Tibial nerve (tissue), 4 donors: ENCODE results near the gene IL1RAP. TPM values are rescaled to one million over a fixed set of nuclear protein-coding genes. Genes with fewer than 3 reads are reported as not detected.

Experiments
- DNase-seq, 2 donors: peaks; one replicate each; pipeline ENCODE4 v3.0.0-alpha.2; 2019; ENCODE audit warnings: low spot score in 2 of 2
- H3K27ac ChIP-seq, 4 donors: fragments of 200-600 bp; sonication (generic) in 3 of 4; one replicate each; pipeline ENCODE4 v1.5.1; 2017 to 2019; ENCODE audit warnings: mild to moderate bottlenecking in 1 of 4
- H3K27me3 ChIP-seq, 2 donors: fragments of 200-600 bp; sonication (generic) in 1 of 2; one replicate each; pipeline versions ENCODE4 v1.5.1 to v1.6.0; 2017 to 2019
- H3K36me3 ChIP-seq, 3 donors: fragments of 200-600 bp; sonication (generic); one replicate each; pipeline ENCODE4 v1.5.1; 2018 to 2019
- H3K4me1 ChIP-seq, 4 donors: fragments of 200-600 bp; sonication (generic) in 3 of 4; one replicate each; pipeline ENCODE4 v1.5.1; 2017 to 2019
- H3K4me3 ChIP-seq, 4 donors: fragments of 200-600 bp; sonication (generic) in 3 of 4; one replicate each; pipeline ENCODE4 v1.5.1; 2017 to 2019; ENCODE audit warnings: mild to moderate bottlenecking in 1 of 4, moderate library complexity in 1 of 4
- H3K9me3 ChIP-seq, 4 donors: fragments of 200-600 bp; sonication (generic) in 3 of 4; one replicate each; pipeline ENCODE4 v1.5.1; 2017 to 2019
- CTCF ChIP-seq, 5 experiments: fragments of 200-600 bp in 3 of 5; fragments of 450-650 bp in 2 of 5; sonication (generic) in 3 of 5; IDR thresholded peaks; one replicate each; pipeline ENCODE4 v1.5.1; 2016 to 2019; ENCODE audit warnings: antibody characterized with exemption in 5 of 5, mild to moderate bottlenecking in 3 of 5, moderate library complexity in 2 of 5
- EP300 ChIP-seq, 2 donors: sonication (generic); formaldehyde crosslinking; IDR thresholded peaks; one replicate each; pipeline ENCODE4 v1.6.1; 2017; ENCODE audit warnings: antibody characterized with exemption in 2 of 2, mild to moderate bottlenecking in 1 of 2
- POLR2A ChIP-seq, 2 donors: fragments of 450-650 bp; IDR thresholded peaks; one replicate each; pipeline ENCODE4 v1.6.1; 2017; ENCODE audit warnings: antibody characterized with exemption in 2 of 2, mild to moderate bottlenecking in 2 of 2, moderate library complexity in 2 of 2
- WGBS, 2 donors: methylation state at CpG; one replicate each; pipeline ENCODE4 v1.1.5; 2018; 5-methylcytosine and 5-hydroxymethylcytosine counted together
- total RNA-seq, 4 donors: library from RNA; depleted of rRNA; stranded (reverse); fragments of >200 nt; gene quantifications; one replicate each; pipeline ENCODE4 v1.1.0, GENCODE V29; 2016

The IL1RAP gene
- total RNA-seq, 4 donors from 2014 or later: 7.2 to 24.5 (median 11.8) TPM

GRCh38 chr3:190586631-190587011, 72.7 kb downstream of the IL1RAP start:
- TF ChIP-seq POLR2A (IDR thresholded peaks at IDR 0.05): no peak
- no peak for TF ChIP-seq CTCF (IDR thresholded peaks at IDR 0.05)
- TF ChIP-seq EP300 (IDR thresholded peaks at IDR 0.05): no peak
- DNase-seq: no peak

GRCh38 chr3:190588570-190588969, 74.7 kb downstream of the IL1RAP start:
- H3K27me3 ChIP-seq: no peaks in the 10 kb centered on the region
- DNase-seq: no peak
- H3K4me3 ChIP-seq: no peak overlapping the region
- no peak overlapping the region for H3K27ac ChIP-seq
- TF ChIP-seq CTCF (IDR thresholded peaks at IDR 0.05) (no peak), POLR2A (IDR thresholded peaks at IDR 0.05) (no peak), EP300 (IDR thresholded peaks at IDR 0.05) (no peak)
- H3K36me3 ChIP-seq: no peaks in the 10 kb centered on the region
- no peaks in the 10 kb centered on the region for H3K9me3 ChIP-seq
- peaks cover 0 to 15% (median 0%) of the 10 kb centered on the region in 4 donors for H3K4me1 ChIP-seq
- 39 to 40% methylated on average over 2 of the region's 2 CpGs for WGBS, 2 donors

More at GRCh38 chr3:190586631-190587011, 72.7 kb downstream of the IL1RAP start:
- H3K36me3 ChIP-seq: no peaks in the 10 kb centered on the region
- no peak overlapping the region for H3K27ac ChIP-seq
- H3K9me3 ChIP-seq: no peaks in the 10 kb centered on the region
- H3K4me1 ChIP-seq: peaks cover 0 to 15% (median 0%) of the 10 kb centered on the region in 4 donors
- no peak overlapping the region for H3K4me3 ChIP-seq
- no peaks in the 10 kb centered on the region for H3K27me3 ChIP-seq
- WGBS, 2 donors: 61 to 76% methylated on average over 4 of the region's 4 CpGs

GRCh38 chr3:190589326-190589725, 75.4 kb downstream of the IL1RAP start:
- TF ChIP-seq CTCF (IDR thresholded peaks at IDR 0.05) (no peak), POLR2A (IDR thresholded peaks at IDR 0.05) (no peak), EP300 (IDR thresholded peaks at IDR 0.05) (no peak)
- H3K36me3 ChIP-seq: no peaks in the 10 kb centered on the region
- H3K27ac ChIP-seq: no peak overlapping the region
- no peak for DNase-seq
- peaks cover 0 to 15% (median 0%) of the 10 kb centered on the region in 4 donors for H3K4me1 ChIP-seq
- H3K27me3 ChIP-seq: no peaks in the 10 kb centered on the region
- H3K9me3 ChIP-seq: no peaks in the 10 kb centered on the region
- 79 to 84% methylated on average over 7 of the region's 7 CpGs for WGBS, 2 donors
- H3K4me3 ChIP-seq: no peak overlapping the region

GRCh38 chr3:190591080-190591479, 77.2 kb downstream of the IL1RAP start:
- no peaks in the 10 kb centered on the region for H3K27me3 ChIP-seq
- no peaks in the 10 kb centered on the region for H3K36me3 ChIP-seq
- WGBS, 2 donors: 66 to 68% methylated on average over 6 of the region's 6 CpGs
- no peaks in the 10 kb centered on the region for H3K9me3 ChIP-seq
- peaks cover 0 to 10% (median 0%) of the 10 kb centered on the region in 4 donors for H3K4me1 ChIP-seq
- no peak for DNase-seq
- no peak for TF ChIP-seq EP300 (IDR thresholded peaks at IDR 0.05)
- no peak for TF ChIP-seq POLR2A (IDR thresholded peaks at IDR 0.05)
- no peak for TF ChIP-seq CTCF (IDR thresholded peaks at IDR 0.05)
- H3K27ac ChIP-seq: no peak overlapping the region
- H3K4me3 ChIP-seq: no peak overlapping the region

GRCh38 chr3:190593075-190593474, 79.2 kb downstream of the IL1RAP start:
- Histone ChIP-seq H3K4me3 (no peak overlapping the region), H3K27me3 (no peaks in the 10 kb centered on the region), H3K27ac (no peak overlapping the region), H3K9me3 (no peaks in the 10 kb centered on the region), H3K4me1 (no peaks in the 10 kb centered on the region), H3K36me3 (no peaks in the 10 kb centered on the region)
- TF ChIP-seq POLR2A (IDR thresholded peaks at IDR 0.05) (no peak), EP300 (IDR thresholded peaks at IDR 0.05) (no peak), CTCF (IDR thresholded peaks at IDR 0.05) (no peak)
- no peak for DNase-seq
- WGBS, 2 donors: 79 to 81% methylated on average over 2 of the region's 2 CpGs
